OCI-LY3 (cell line): Measurements from ENCODE around the gene CDC14A.

Experiments used
- CTCF ChIP-seq: fragments of 200-600, 300-600 bp; sonication (generic); IDR thresholded peaks from 2 replicates; pipeline ENCODE4 v1.5.1; 2014; ENCODE audit warnings: antibody characterized with exemption, low read length, low read depth
- EZH2phosphoT487 ChIP-seq: fragments of 200-600 bp; shearing (Covaris generic); IDR thresholded peaks from 2 replicates; pipeline ENCODE4 v1.6.1; 2018; ENCODE audit warnings: antibody characterized with exemption, mixed run types, low read depth

GRCh38 chr1:100414693-100415497 is 62.6 kb downstream of the CDC14A start:
- TF ChIP-seq CTCF, result no peak
- no peak for TF ChIP-seq EZH2phosphoT487
